AG04449 (cell line): ENCODE results near the gene DDIAS.
"Not testable (repeated sequence)": the region's sequence is repeated elsewhere in the genome, so short reads cannot be mapped to it uniquely, and the experiment has no call there.

Source experiments
- CTCF ChIA-PET: fragments of 350-600 bp; formaldehyde crosslinking; extraction: SDS; loops from one replicate; lab custom pipeline; 2021; ENCODE audit warnings: antibody characterized with exemption; lab: Yijun Ruan, JAX
- POLR2A ChIA-PET: fragments of 400-600, 350-600 bp; formaldehyde crosslinking; extraction: SDS; loops from one replicate; lab custom pipeline; 2020; ENCODE audit warnings: antibody characterized with exemption, inconsistent platforms; lab: Yijun Ruan, JAX
- DNase-seq: peaks from one replicate; pipeline ENCODE4 v3.0.0-alpha.2; 2010; ENCODE audit warnings: low read depth, low spot score
- H3K4me3 ChIP-seq: 2 replicates; pipeline ENCODE4 v1.5.1; 2011; ENCODE audit warnings: low read depth, mild to moderate bottlenecking, control low read depth, low read length
- TF ChIP-seq, protein P1 (sequence below): IDR thresholded peaks from one replicate; pipeline ENCODE4 v1.5.1; 2011; ENCODE audit warnings: mild to moderate bottlenecking, moderate library complexity, low read length, control low read depth, inconsistent platforms; ENCODE audit not compliant: insufficient read depth; ENCODE audit errors: missing control alignments

Gene DDIAS

GRCh38 chr11:82901165-82901921, at the start of gene DDIAS:
DDIAS (plus strand) TSS chr11:82901736; CDS start chr11:82914739, 13,003 bp downstream.
- TF ChIP-seq, protein P1, sequence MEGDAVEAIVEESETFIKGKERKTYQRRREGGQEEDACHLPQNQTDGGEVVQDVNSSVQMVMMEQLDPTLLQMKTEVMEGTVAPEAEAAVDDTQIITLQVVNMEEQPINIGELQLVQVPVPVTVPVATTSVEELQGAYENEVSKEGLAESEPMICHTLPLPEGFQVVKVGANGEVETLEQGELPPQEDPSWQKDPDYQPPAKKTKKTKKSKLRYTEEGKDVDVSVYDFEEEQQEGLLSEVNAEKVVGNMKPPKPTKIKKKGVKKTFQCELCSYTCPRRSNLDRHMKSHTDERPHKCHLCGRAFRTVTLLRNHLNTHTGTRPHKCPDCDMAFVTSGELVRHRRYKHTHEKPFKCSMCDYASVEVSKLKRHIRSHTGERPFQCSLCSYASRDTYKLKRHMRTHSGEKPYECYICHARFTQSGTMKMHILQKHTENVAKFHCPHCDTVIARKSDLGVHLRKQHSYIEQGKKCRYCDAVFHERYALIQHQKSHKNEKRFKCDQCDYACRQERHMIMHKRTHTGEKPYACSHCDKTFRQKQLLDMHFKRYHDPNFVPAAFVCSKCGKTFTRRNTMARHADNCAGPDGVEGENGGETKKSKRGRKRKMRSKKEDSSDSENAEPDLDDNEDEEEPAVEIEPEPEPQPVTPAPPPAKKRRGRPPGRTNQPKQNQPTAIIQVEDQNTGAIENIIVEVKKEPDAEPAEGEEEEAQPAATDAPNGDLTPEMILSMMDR = no peak
- H3K4me3 ChIP-seq = peak within 1 kb of the TSS; percentile 86
- peak; percentile 84 for DNase-seq
- CTCF ChIA-PET = interaction anchor here (0.9 to 7.3 kb wide), 19 partner anchors 15 to 919 kb away, joined by 3 to 74 read pairs (median 4); no protein-coding TSS in a partner anchor
- POLR2A ChIA-PET = interaction anchor here (0.6 to 2.1 kb wide), 4 partner anchors 16 to 308 kb away, joined by 3 to 18 read pairs (median 4); partner anchors contain the start of gene PCF11

DNA sequence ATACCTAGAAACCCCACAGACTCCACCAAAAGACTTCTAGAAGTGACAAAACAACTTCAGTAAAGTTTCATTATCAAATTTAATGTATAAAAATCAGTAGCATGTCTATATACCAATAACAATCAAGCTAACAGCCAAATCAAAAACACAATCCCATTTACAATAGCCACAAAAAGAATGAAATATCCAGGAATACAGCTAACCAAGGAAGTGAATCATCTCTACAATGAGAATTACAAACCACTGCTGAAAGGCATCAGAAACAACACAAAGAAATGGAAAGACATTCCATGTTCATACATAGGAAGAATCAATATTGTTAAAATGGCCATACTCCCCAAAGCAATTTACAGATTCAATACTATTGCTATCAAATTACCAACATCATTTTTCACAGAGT, 47.3 kb upstream of the DDIAS start:
- CTCF ChIA-PET = interaction anchor here (1.5 to 4.2 kb wide), 3 partner anchors 13 to 47 kb away, joined by 3 to 30 read pairs (median 4); partner anchors contain the start of gene DDIAS

DNA sequence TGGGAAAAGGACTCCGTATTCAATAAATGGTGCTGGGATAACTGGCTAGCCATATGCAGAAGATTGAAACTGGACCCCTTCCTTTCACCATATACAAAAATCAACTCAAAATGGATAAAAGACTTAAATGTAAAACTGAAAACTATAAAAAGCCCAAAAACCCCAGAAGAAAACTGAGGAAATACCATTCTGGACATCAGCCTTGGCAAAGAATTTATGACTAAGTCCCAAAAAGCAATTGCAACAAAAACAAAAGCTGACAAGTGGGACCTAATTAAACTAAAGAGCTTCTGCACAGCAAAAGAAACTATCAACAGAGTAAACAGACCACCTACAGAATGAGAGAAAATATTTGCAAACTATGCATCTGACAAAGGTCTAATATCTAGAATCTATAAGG, 46.6 kb upstream of the DDIAS start:
- H3K4me3 ChIP-seq, POLR2A ChIA-PET, DNase-seq: not testable (repeated sequence)
- CTCF ChIA-PET = interaction anchor here (1.5 to 4.2 kb wide), 3 partner anchors 13 to 47 kb away, joined by 3 to 30 read pairs (median 4); partner anchors contain the start of gene DDIAS

More for the DNA sequence above, 47.3 kb upstream of the DDIAS start:
- POLR2A ChIA-PET = no interaction called here
- H3K4me3 ChIP-seq = no peak overlapping the region
- no peak for DNase-seq
- TF ChIP-seq, protein P1 = no peak

- CTCF ChIA-PET = interaction anchor here (1.0 to 4.2 kb wide), 2 partner anchors 12 kb away, joined by 5 to 30 read pairs; no protein-coding TSS in a partner anchor
- H3K4me3 ChIP-seq = no peak overlapping the region
- DNase-seq = no peak
- POLR2A ChIA-PET = no interaction called here
- TF ChIP-seq, protein P1 = no peak
Measured at GRCh38 chr11:82855616-82856015, 45.9 kb upstream of the DDIAS start.

GRCh38 chr11:82857145-82857544, 44.4 kb upstream of the DDIAS start:
- POLR2A ChIA-PET = no interaction called here
- no peak for DNase-seq
- H3K4me3 ChIP-seq = no peak overlapping the region
- CTCF ChIA-PET = interaction anchor here (0.6 to 4.5 kb wide), 6 partner anchors 12 to 1165 kb away, joined by 3 to 35 read pairs (median 3); no protein-coding TSS in a partner anchor
- TF ChIP-seq, protein P1 = no peak

- no peak overlapping the region for H3K4me3 ChIP-seq
- ChIA-PET POLR2A (no interaction called here), CTCF (interaction anchor here (2.0 to 4.5 kb wide), 3 partner anchors 11 to 140 kb away, joined by 4 to 35 read pairs (median 13); no protein-coding TSS in a partner anchor)
- DNase-seq = no peak
- TF ChIP-seq, protein P1 = no peak
Measured at GRCh38 chr11:82858133-82858532, 43.4 kb upstream of the DDIAS start.
